ENCODE measurements around the gene PARD3B.
A peak's percentile ranks its signal among the peaks of the same experiment; 100 is the strongest.

The PARD3B gene

GRCh38 chr2:204842068-204842467 is 296.8 kb downstream of the PARD3B start:
- no peak for DNase-seq (ENCODE audit: low spot score)

GRCh38 chr2:204842661-204843485 is 297.6 kb downstream of the PARD3B start:
- DNase-seq (ENCODE audit: low spot score) = no peak

- no peak for DNase-seq (ENCODE audit: low spot score)
Measured at GRCh38 chr2:204846471-204846870, 301.2 kb downstream of the PARD3B start.

GRCh38 chr2:204849892-204850291 is 304.6 kb downstream of the PARD3B start:
- no peak for DNase-seq (ENCODE audit: low spot score)

GRCh38 chr2:204850581-204850980 is 305.3 kb downstream of the PARD3B start:
- no peak for DNase-seq (ENCODE audit: low spot score)

GRCh38 chr2:204853905-204854304 is 308.6 kb downstream of the PARD3B start:
- no peak for DNase-seq (ENCODE audit: low spot score)

- peak; percentile 52 for DNase-seq (ENCODE audit: low spot score)
Measured at GRCh38 chr2:204860274-204860673, 315.0 kb downstream of the PARD3B start.

GRCh38 chr2:204862809-204863208 is 317.5 kb downstream of the PARD3B start:
- no peak for DNase-seq (ENCODE audit: low spot score)

- DNase-seq (ENCODE audit: low spot score) = no peak
Measured at GRCh38 chr2:204863336-204863735, 318.1 kb downstream of the PARD3B start.

- DNase-seq (ENCODE audit: low spot score) = no peak
Measured at GRCh38 chr2:204869132-204869823, 324.0 kb downstream of the PARD3B start.

- no peak for DNase-seq (ENCODE audit: low spot score)
Measured at GRCh38 chr2:204870053-204870452, 324.8 kb downstream of the PARD3B start.

- no peak for DNase-seq (ENCODE audit: low spot score)
Measured at GRCh38 chr2:204871231-204871953, 326.1 kb downstream of the PARD3B start.

- DNase-seq (ENCODE audit: low spot score) = no peak
Measured at GRCh38 chr2:204876311-204876710, 331.0 kb downstream of the PARD3B start.

- DNase-seq (ENCODE audit: low spot score) = no peak
Measured at GRCh38 chr2:204877691-204878090, 332.4 kb downstream of the PARD3B start.

- DNase-seq (ENCODE audit: low spot score) = no peak
Measured at GRCh38 chr2:204880928-204881327, 335.7 kb downstream of the PARD3B start.

GRCh38 chr2:204881655-204882054 is 336.4 kb downstream of the PARD3B start:
- DNase-seq (ENCODE audit: low spot score) = no peak

- DNase-seq (ENCODE audit: low spot score) = peak; percentile 27
Measured at GRCh38 chr2:204885747-204886146, 340.5 kb downstream of the PARD3B start.

- no peak for DNase-seq (ENCODE audit: low spot score)
Measured at GRCh38 chr2:204886713-204887112, 341.4 kb downstream of the PARD3B start.

GRCh38 chr2:204888222-204888621 is 342.9 kb downstream of the PARD3B start:
- no peak for DNase-seq (ENCODE audit: low spot score)

GRCh38 chr2:204890680-204891079 is 345.4 kb downstream of the PARD3B start:
- no peak for DNase-seq (ENCODE audit: low spot score)

GRCh38 chr2:204891739-204892138 is 346.5 kb downstream of the PARD3B start:
- no peak for DNase-seq (ENCODE audit: low spot score)

- no peak for DNase-seq (ENCODE audit: low spot score)
Measured at GRCh38 chr2:204892506-204893255, 347.4 kb downstream of the PARD3B start.
